SK-N-SH (cell line): Measurements from ENCODE around the gene BAG5. TPM values are rescaled to one million over a fixed set of nuclear protein-coding genes. Genes with fewer than 3 reads are reported as not detected.

Source experiments
- CTCF ChIA-PET: fragments of 300-600, 350-600 bp; formaldehyde crosslinking; extraction: SDS; loops from one replicate; lab custom pipeline; 2021; lab: Yijun Ruan, JAX
- POLR2A ChIA-PET: fragments of 350-600 bp; sonication (Branson Sonifier 250); formaldehyde crosslinking; extraction: SDS; loops from one replicate; lab custom pipeline; 2020; ENCODE audit warnings: antibody characterized with exemption, inconsistent platforms; lab: Yijun Ruan, JAX
- DNase-seq: peaks from one replicate; pipeline ENCODE4 v3.0.0; 2012
- H2AFZ ChIP-seq: fragments of 200-600 bp; sonication (generic); 2 replicates; pipeline ENCODE4 v1.8.1; 2016; ENCODE audit warnings: antibody characterized with exemption, mild to moderate bottlenecking, low read depth
- H3F3A ChIP-seq: fragments of 200-600 bp; sonication (generic); replicated peaks from 2 replicates; pipeline ENCODE3; 2016; ENCODE audit warnings: antibody characterized with exemption, mild to moderate bottlenecking; ENCODE audit not compliant: insufficient read depth
- H3K27ac ChIP-seq, 2 experiments: fragments of 200-500 bp in 1 of 2; fragments of 200-600 bp in 1 of 2; sonication (Bioruptor generic) in 1 of 2; sonication (generic), shearing (Covaris generic) in 1 of 2; 2 replicates each; pipeline versions ENCODE4 v1.5.1 to v1.6.1; 2014 to 2016; ENCODE audit warnings: low read depth in 2 of 2, inconsistent platforms in 1 of 2, low read length in 1 of 2, mild to moderate bottlenecking in 1 of 2, mixed read lengths in 1 of 2
- H3K27me3 ChIP-seq: fragments of 200-600 bp; sonication (generic), shearing (Covaris generic); 2 replicates; pipeline ENCODE4 v1.6.1; 2016; ENCODE audit warnings: mixed run types; ENCODE audit not compliant: insufficient read depth
- H3K36me3 ChIP-seq, 2 experiments: fragments of 200-500 bp in 1 of 2; fragments of 200-600 bp in 1 of 2; sonication (Bioruptor generic) in 1 of 2; sonication (generic) in 1 of 2; replicated peaks in 1 of 2; 2 replicates each; pipeline versions ENCODE3 to v1.5.1; 2014 to 2016; ENCODE audit warnings: low read length in 1 of 2, mild to moderate bottlenecking in 1 of 2; ENCODE audit not compliant: insufficient read depth in 2 of 2, control insufficient read depth in 1 of 2
- H3K4me1 ChIP-seq, 2 experiments: fragments of 200-500 bp in 1 of 2; fragments of 200-600 bp in 1 of 2; sonication (Bioruptor generic) in 1 of 2; sonication (generic), shearing (Covaris generic) in 1 of 2; 2 replicates each; pipeline versions ENCODE4 v1.5.1 to v1.6.1; 2014 to 2016; ENCODE audit warnings: low read depth in 1 of 2, low read length in 1 of 2, mixed run types in 1 of 2; ENCODE audit not compliant: insufficient read depth in 2 of 2, control insufficient read depth in 1 of 2
- H3K4me2 ChIP-seq: fragments of 200-600 bp; sonication (generic), shearing (Covaris generic); 2 replicates; pipeline ENCODE4 v1.6.1; 2017; ENCODE audit warnings: mixed run types
- H3K4me3 ChIP-seq, 2 experiments: fragments of 200-500 bp in 1 of 2; fragments of 200-600 bp in 1 of 2; sonication (Bioruptor generic) in 1 of 2; sonication (generic), shearing (Covaris generic) in 1 of 2; 2 replicates each; pipeline versions ENCODE4 v1.5.1 to v1.8.1; 2014 to 2016; ENCODE audit warnings: low read depth in 2 of 2, inconsistent platforms in 1 of 2, low read length in 1 of 2, mild to moderate bottlenecking in 1 of 2, mixed read lengths in 1 of 2, moderate library complexity in 1 of 2
- H3K79me2 ChIP-seq: fragments of 200-600 bp; sonication (generic); 2 replicates; pipeline ENCODE4 v1.8.1; 2017; ENCODE audit warnings: mild to moderate bottlenecking; ENCODE audit not compliant: insufficient read depth
- H3K9ac ChIP-seq: fragments of 200-600 bp; sonication (generic); 2 replicates; pipeline ENCODE4 v1.6.1; 2017; ENCODE audit warnings: mixed run types
- H3K9me2 ChIP-seq: fragments of 200-600 bp; sonication (generic); 2 replicates; pipeline ENCODE4 v1.6.1; 2017; ENCODE audit warnings: mixed run types
- H3K9me3 ChIP-seq: fragments of 200-600 bp; sonication (generic); 2 replicates; pipeline ENCODE4 v1.6.1; 2017; ENCODE audit warnings: mixed run types, mild to moderate bottlenecking, moderate library complexity
- H4K20me1 ChIP-seq: fragments of 200-600 bp; sonication (generic); 2 replicates; pipeline ENCODE4 v1.6.1; 2017; ENCODE audit warnings: mild to moderate bottlenecking, mixed run types; ENCODE audit not compliant: insufficient read depth
- ELF1 ChIP-seq: IDR thresholded peaks from 2 replicates; pipeline ENCODE4 v1.4.0; 2012
- EP300 ChIP-seq, 2 experiments: IDR thresholded peaks; 2 replicates each; pipeline versions ENCODE4 v1.4.0 to v1.6.1; 2012; ENCODE audit warnings: borderline replicate concordance in 1 of 2, low read depth in 1 of 2, low read length in 1 of 2
- EZH2phosphoT487 ChIP-seq: fragments of 200-600 bp; sonication (generic); IDR thresholded peaks from 2 replicates; pipeline ENCODE4 v1.6.1; 2017; ENCODE audit warnings: low read depth, mixed run types, mild to moderate bottlenecking, antibody characterized with exemption, moderate library complexity, borderline replicate concordance
- FOSL2 ChIP-seq: IDR thresholded peaks from 2 replicates; pipeline ENCODE4 v1.4.0; 2012; ENCODE audit warnings: low read depth, mild to moderate bottlenecking, moderate library complexity, borderline replicate concordance
- FOXJ3 ChIP-seq: sonication (generic); formaldehyde crosslinking; IDR thresholded peaks from 2 replicates; pipeline ENCODE4 v1.5.1; 2020; ENCODE audit warnings: mild to moderate bottlenecking, missing genetic modification reagents
- FOXM1 ChIP-seq: IDR thresholded peaks from 2 replicates; pipeline ENCODE4 v1.4.0; 2012; ENCODE audit warnings: low read depth, mild to moderate bottlenecking
- GABPA ChIP-seq: IDR thresholded peaks from 2 replicates; pipeline ENCODE4 v1.4.0; 2012; ENCODE audit warnings: low read depth, mild to moderate bottlenecking
- GATA2 ChIP-seq: sonication (generic); formaldehyde crosslinking; IDR thresholded peaks from 2 replicates; pipeline ENCODE4 v1.5.0; 2020; ENCODE audit warnings: mild to moderate bottlenecking, missing genetic modification reagents
- JUND ChIP-seq: IDR thresholded peaks from 2 replicates; pipeline ENCODE4 v1.4.0; 2012
- MEF2A ChIP-seq: IDR thresholded peaks from 2 replicates; pipeline ENCODE4 v1.4.0; 2012; ENCODE audit warnings: low read depth, borderline replicate concordance
- POLR2AphosphoS5 ChIP-seq: IDR thresholded peaks from 2 replicates; pipeline ENCODE4 v1.6.1; 2012; ENCODE audit warnings: low read depth, low read length
- RAD21 ChIP-seq: IDR thresholded peaks from 2 replicates; pipeline ENCODE4 v1.6.1; 2012; ENCODE audit warnings: mild to moderate bottlenecking, low read length
- RCOR1 ChIP-seq: fragments of 150-350 bp; IDR thresholded peaks from 2 replicates; pipeline ENCODE4 v1.6.1; 2017; ENCODE audit warnings: antibody characterized with exemption, low read length
- RXRA ChIP-seq: IDR thresholded peaks from 2 replicates; pipeline ENCODE4 v1.4.0; 2012; ENCODE audit warnings: low read depth, mild to moderate bottlenecking, borderline replicate concordance
- SIN3A ChIP-seq: IDR thresholded peaks from 2 replicates; pipeline ENCODE4 v1.6.1; 2012; ENCODE audit warnings: low read depth, mild to moderate bottlenecking, low read length, moderate library complexity, borderline replicate concordance
- SMC3 ChIP-seq: IDR thresholded peaks from 2 replicates; pipeline ENCODE4 v1.6.1; 2012; ENCODE audit warnings: low read depth, low read length, improper control_type of control experiment
- TCF12 ChIP-seq: IDR thresholded peaks from 2 replicates; pipeline ENCODE4 v1.4.0; 2012
- TEAD4 ChIP-seq: IDR thresholded peaks from 2 replicates; pipeline ENCODE4 v1.4.0; 2012; ENCODE audit warnings: mild to moderate bottlenecking, borderline replicate concordance; ENCODE audit not compliant: insufficient read depth
- YY1 ChIP-seq: IDR thresholded peaks from 2 replicates; pipeline ENCODE4 v1.4.0; 2012; ENCODE audit warnings: low read depth, mild to moderate bottlenecking
- WGBS: methylation state at CpG from one replicate; pipeline ENCODE4 v1.1.6; 2017; ENCODE audit warnings: low lambda C conversion rate; 5-methylcytosine and 5-hydroxymethylcytosine counted together
- polyA plus RNA-seq, 3 experiments: library from polyadenylated mRNA; depleted of rRNA; stranded (reverse); fragments of >200 nt; gene quantifications; 2 replicates each; pipeline ENCODE4 v1.2.3, GENCODE V29; 2012
- TF ChIP-seq, protein P1 (sequence below): fragments of 200-600 bp; sonication (generic); IDR thresholded peaks from 2 replicates; pipeline ENCODE4 v1.6.1; 2017; ENCODE audit warnings: antibody characterized with exemption, mild to moderate bottlenecking, moderate library complexity
- TF ChIP-seq, protein P2 (sequence below): IDR thresholded peaks from 2 replicates; pipeline ENCODE4 v1.4.0; 2012; ENCODE audit warnings: low read depth, borderline replicate concordance
- TF ChIP-seq, protein P3 (sequence below): IDR thresholded peaks from 2 replicates; pipeline ENCODE4 v1.4.0; 2012; ENCODE audit warnings: low read depth
- TF ChIP-seq, protein P4 (sequence below): fragments of 150-350 bp; IDR thresholded peaks from 2 replicates; pipeline ENCODE4 v1.6.1; 2017; ENCODE audit warnings: antibody characterized with exemption, low read length, low read depth, borderline replicate concordance

The BAG5 gene
- polyA plus RNA-seq, 1 of the 3 experiments (the other 2 are of a cell fraction): 5.2 TPM

DNA sequence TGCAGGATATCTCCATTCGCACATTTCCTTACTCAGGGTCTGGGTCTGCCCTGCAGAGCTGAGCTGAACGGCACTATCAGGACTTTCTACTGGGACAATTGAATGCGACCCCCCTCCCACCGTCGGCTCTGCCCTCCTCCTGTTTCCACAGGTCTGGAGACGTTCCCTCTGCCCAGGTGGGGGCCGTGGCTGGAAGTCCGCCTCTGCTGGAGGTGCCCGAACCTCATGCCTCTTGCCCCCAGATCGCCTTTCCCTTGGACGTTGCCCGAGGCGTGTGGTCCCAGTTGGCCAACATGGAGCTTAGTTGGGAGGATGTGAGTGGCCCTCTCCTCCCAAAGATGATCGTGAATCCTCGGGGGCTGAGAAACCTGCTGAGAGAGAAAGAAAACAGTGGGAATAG, 45.4 kb upstream of the BAG5 start:
- H3K4me2 ChIP-seq: no peak overlapping the region

DNA sequence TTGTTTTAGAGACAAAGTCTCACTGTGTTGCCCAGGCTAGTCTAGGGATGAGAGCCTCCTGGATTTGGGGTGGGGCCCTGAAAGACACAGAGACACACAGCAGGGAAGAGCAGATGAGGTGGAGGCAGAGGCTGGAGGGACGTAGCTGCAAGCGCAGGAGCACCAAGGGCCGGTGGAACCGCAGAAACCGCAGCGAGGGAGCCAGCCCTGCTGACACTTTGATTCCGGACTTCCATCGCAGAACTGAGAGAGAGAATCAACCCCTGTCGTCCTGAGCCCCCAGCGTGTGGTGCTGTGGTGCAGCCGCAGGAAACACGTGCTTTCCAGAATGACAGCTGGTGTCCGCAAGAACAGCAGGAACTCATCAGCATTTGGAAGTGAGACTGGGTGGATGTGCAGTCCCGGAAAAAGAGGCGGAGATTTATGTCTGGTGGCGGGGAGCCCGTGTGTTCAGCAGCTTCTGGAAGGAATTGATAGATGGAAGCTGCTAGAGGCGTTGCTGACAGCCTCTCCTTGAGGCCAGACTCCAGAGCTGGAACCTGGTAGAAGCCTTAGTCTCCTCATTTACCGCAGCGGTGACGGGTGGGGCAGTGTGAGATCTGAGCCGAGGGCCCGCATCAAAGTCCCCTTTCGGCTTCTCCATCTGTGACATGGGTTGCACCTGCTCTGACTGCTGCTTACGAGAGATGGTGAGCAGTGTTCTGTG, 44.7 kb upstream of the BAG5 start:
- POLR2A ChIA-PET: no interaction called here
- CTCF ChIA-PET: interaction anchor here (0.5 to 2.9 kb wide), 13 partner anchors 12 to 98 kb away, joined by 3 to 11 read pairs (median 3); partner anchors contain the start of gene KLC1
- TF ChIP-seq GATA2 (no peak), RAD21 (peak; percentile 54), MEF2A (no peak), EP300 (IDR thresholded peaks at IDR 0.05; ENCODE audit: borderline replicate concordance in 1 of 2, low read depth in 1 of 2, low read length in 1 of 2) (no peak), FOSL2 (no peak), SMC3 (no peak; the same call in 1 of the 2 replicates), ELF1 (no peak), FOXM1 (no peak), FOXJ3 (CRISPR knock-in tag) (no peak), POLR2AphosphoS5 (0 out of 2 replicates have a peak, but pooled peaks have one; percentile 43), YY1 (no peak), RXRA (no peak), TCF12 (peak; percentile 91), TEAD4 (no peak), RCOR1 (no peak), JUND (no peak), GABPA (no peak), EZH2phosphoT487 (no peak)
- TF ChIP-seq, protein P1, sequence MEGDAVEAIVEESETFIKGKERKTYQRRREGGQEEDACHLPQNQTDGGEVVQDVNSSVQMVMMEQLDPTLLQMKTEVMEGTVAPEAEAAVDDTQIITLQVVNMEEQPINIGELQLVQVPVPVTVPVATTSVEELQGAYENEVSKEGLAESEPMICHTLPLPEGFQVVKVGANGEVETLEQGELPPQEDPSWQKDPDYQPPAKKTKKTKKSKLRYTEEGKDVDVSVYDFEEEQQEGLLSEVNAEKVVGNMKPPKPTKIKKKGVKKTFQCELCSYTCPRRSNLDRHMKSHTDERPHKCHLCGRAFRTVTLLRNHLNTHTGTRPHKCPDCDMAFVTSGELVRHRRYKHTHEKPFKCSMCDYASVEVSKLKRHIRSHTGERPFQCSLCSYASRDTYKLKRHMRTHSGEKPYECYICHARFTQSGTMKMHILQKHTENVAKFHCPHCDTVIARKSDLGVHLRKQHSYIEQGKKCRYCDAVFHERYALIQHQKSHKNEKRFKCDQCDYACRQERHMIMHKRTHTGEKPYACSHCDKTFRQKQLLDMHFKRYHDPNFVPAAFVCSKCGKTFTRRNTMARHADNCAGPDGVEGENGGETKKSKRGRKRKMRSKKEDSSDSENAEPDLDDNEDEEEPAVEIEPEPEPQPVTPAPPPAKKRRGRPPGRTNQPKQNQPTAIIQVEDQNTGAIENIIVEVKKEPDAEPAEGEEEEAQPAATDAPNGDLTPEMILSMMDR: peak; percentile 42
- TF ChIP-seq, protein P2, sequence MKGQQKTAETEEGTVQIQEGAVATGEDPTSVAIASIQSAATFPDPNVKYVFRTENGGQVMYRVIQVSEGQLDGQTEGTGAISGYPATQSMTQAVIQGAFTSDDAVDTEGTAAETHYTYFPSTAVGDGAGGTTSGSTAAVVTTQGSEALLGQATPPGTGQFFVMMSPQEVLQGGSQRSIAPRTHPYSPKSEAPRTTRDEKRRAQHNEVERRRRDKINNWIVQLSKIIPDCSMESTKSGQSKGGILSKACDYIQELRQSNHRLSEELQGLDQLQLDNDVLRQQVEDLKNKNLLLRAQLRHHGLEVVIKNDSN: peak; percentile 73; the same call in 1 of the 2 replicates
- TF ChIP-seq, protein P3, sequence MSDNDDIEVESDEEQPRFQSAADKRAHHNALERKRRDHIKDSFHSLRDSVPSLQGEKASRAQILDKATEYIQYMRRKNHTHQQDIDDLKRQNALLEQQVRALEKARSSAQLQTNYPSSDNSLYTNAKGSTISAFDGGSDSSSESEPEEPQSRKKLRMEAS: peak; percentile 100
- TF ChIP-seq, protein P4, sequence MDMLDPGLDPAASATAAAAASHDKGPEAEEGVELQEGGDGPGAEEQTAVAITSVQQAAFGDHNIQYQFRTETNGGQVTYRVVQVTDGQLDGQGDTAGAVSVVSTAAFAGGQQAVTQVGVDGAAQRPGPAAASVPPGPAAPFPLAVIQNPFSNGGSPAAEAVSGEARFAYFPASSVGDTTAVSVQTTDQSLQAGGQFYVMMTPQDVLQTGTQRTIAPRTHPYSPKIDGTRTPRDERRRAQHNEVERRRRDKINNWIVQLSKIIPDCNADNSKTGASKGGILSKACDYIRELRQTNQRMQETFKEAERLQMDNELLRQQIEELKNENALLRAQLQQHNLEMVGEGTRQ: no peak

More for the DNA sequence above, 45.4 kb upstream of the BAG5 start:
- CTCF ChIA-PET: interaction anchor here (0.7 to 2.9 kb wide), 5 partner anchors 13 to 88 kb away, joined by 3 to 11 read pairs (median 6); partner anchors contain the start of gene KLC1
- H3K79me2 ChIP-seq: no peaks in the 10 kb centered on the region
- DNase-seq: no peak
- H3K36me3 ChIP-seq: no peaks in the 10 kb centered on the region
- H3K9me3 ChIP-seq: peaks cover 5% of the 10 kb centered on the region; the same call in 1 of the 2 replicates
- H2AFZ ChIP-seq: no peak overlapping the region
- H3F3A ChIP-seq: peaks cover 12% of the 10 kb centered on the region
- H3K9ac ChIP-seq: no peak overlapping the region
- H3K9me2 ChIP-seq: no peaks in the 10 kb centered on the region
- H3K4me1 ChIP-seq: peaks cover 10 to 11% of the 10 kb centered on the region in 2 experiments; a peak in 2 of 4 replicates
- 70% methylated on average over 15 of the region's 15 CpGs for WGBS
- no peak overlapping the region for H3K27ac ChIP-seq
- no peak overlapping the region for H3K4me3 ChIP-seq
- H3K27me3 ChIP-seq: no peaks in the 10 kb centered on the region
- POLR2A ChIA-PET: no interaction called here
- no peaks in the 10 kb centered on the region for H4K20me1 ChIP-seq
- TF ChIP-seq RXRA (no peak), YY1 (no peak), SIN3A (no peak), FOXM1 (no peak), TCF12 (no peak), RCOR1 (no peak)

More for the DNA sequence above, 44.7 kb upstream of the BAG5 start:
- H3K36me3 ChIP-seq: no peaks in the 10 kb centered on the region
- no peaks in the 10 kb centered on the region for H3K27me3 ChIP-seq
- H2AFZ ChIP-seq: no peak overlapping the region
- no peak overlapping the region for H3K9ac ChIP-seq
- H3K4me3 ChIP-seq: no peak overlapping the region
- no peaks in the 10 kb centered on the region for H4K20me1 ChIP-seq
- peak; percentile 87 for DNase-seq
- no peaks in the 10 kb centered on the region for H3K79me2 ChIP-seq
- H3K9me3 ChIP-seq: peaks cover 5% of the 10 kb centered on the region; the same call in 1 of the 2 replicates
- H3K4me2 ChIP-seq: peak overlapping the region; percentile 56
- H3F3A ChIP-seq: peaks cover 12% of the 10 kb centered on the region
- H3K27ac ChIP-seq: no peak overlapping the region
- H3K9me2 ChIP-seq: no peaks in the 10 kb centered on the region
- 7% methylated on average over 21 of the region's 25 CpGs for WGBS
- peaks cover 10 to 11% of the 10 kb centered on the region in 2 experiments; a peak in 2 of 4 replicates for H3K4me1 ChIP-seq
